ENCODE results near the gene PSMC4.
"Not testable (repeated sequence)": the region's sequence is repeated elsewhere in the genome, so short reads cannot be mapped to it uniquely, and the experiment has no call there.

GRCh38 chr19:39959407-39959806 lies 11.6 kb upstream of the PSMC4 start:
- TF ChIP-seq CTCF (IDR thresholded peaks at IDR 0.05); ZFX (IDR thresholded peaks at IDR 0.05; ENCODE audit: borderline replicate concordance): not testable (repeated sequence)
